GM21447 (cell line): ENCODE results near the gene PTPRN2.

Experiments used
- ATAC-seq: cut with Tn5 transposase; IDR thresholded peaks from one replicate; pipeline ENCODE4 v1.9.1; 2021; ENCODE audit not compliant: unreplicated experiment

Gene PTPRN2

DNA sequence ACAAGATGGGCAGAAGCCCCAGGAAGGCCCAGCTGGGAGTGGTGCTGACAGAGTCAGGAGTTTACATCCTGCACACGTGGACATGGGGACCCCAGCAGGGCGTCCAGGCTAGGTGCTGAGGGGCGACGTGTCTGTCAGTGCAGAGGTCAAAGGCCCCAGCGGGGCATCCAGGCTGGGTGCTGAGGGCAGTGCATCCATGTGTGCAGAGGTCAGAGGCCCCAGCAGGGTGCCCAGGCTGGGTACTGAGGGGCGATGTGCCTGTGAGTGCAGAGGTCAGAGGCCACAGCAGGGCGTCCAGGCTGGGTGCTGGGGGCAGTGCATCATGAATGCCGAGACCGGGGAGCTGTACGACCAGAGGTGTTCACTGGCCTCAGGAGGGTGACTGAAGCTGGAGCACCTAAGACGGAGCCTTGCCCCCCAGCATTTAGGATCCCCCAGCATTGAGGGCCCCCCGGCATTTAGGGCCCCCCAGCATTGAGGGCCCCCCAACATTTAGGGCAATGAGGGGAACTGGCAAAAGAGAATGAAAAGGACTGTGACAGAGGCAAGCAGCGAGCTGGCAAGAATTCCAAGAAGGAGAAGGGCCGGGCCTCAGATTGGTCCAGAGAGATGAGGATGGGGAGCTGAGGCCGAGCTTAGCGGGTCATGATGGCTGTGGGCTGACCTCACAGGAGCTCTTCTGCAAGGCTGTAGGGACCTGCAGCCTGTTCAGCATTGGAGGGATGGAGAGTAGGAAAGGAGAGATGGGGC, 474.9 kb downstream of the PTPRN2 start:
- no peak for ATAC-seq

- ATAC-seq, result no peak
These were observed 475.6 kb downstream of the PTPRN2 start for GRCh38 chr7:158111906-158112570.

- no peak for ATAC-seq
These were observed 476.4 kb downstream of the PTPRN2 start for GRCh38 chr7:158111049-158111751.

GRCh38 chr7:158110661-158111048, 477.0 kb downstream of the PTPRN2 start:
- no peak for ATAC-seq

DNA sequence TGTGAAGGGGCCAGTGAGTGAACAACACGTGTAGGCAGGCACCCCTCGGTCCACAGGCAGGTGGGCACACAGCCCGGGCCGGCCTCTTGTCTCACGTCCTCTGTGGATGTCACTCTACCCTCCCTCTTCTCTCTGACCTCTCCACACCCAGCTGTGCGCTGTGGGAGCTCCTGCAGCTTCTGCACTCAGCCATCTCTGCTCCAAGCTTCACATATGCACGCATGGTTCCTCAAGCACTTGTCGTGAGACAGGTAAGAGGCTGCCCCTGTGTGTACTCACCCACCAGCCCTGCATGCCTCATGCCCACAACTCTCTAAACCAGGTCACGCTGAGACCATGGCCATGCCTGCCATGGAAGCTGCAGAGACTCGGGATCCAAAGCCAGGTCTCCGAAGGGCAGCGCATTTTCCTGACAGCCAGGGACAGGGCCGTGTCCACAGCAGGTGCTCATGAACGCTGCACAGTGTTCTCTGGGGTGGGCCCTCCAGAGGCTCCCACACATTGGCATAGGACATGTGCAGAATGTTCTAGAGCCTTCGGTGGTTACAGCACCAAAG, 477.5 kb downstream of the PTPRN2 start:
- no peak for ATAC-seq

- ATAC-seq, result no peak
These were observed 478.1 kb downstream of the PTPRN2 start for GRCh38 chr7:158109364-158110033.

DNA sequence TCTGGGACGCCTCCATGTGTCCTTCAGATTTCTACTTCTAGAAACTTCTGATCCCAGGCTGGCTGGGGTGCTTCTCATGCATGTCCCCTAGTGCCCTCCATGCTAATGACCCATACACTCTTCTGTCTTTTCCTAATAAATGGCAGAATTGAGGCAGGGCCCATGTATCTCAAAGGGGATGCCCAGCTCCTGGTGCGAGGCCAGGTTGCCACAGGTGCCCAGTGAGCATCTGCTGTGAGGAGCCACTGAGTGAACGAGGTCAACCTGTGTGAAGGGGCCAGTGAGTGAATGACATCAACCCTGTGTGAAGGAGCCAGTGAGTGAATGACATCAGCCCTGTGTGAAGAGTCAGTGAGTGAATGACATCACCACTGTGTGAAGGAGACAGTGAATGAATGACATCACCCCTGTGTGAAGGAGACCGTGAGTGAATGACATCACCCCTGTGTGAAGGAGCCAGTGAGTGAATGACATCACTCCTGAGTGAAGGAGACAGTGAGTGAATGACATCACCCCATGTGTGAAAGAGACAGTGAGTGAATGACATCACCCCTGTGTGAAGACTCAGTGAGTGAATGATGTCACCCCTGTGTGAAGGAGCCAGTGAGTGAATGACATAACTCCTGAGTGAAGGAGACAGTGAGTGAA, 478.9 kb downstream of the PTPRN2 start:
- ATAC-seq, result no peak

DNA sequence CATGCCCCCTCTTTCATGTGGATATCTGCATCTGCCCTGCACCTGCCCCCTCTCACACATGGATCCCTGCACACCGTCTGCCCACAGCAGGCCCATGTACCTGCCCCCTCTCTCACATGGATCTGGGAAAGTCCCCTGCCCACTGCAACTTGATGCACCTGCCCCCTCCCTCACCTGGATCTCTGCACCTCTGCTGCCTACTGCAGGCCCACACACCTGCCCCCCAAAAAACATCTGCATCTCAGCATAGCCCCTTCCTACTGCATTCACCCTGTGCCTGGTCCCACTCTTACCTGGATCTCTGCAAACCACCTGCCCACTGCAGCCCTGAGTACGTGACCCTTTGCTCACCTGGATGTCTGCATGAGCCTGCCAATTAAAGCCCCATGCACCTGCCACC, 479.8 kb downstream of the PTPRN2 start:
- no peak for ATAC-seq

- no peak for ATAC-seq
These were observed 481.4 kb downstream of the PTPRN2 start for GRCh38 chr7:158106272-158106671.

DNA sequence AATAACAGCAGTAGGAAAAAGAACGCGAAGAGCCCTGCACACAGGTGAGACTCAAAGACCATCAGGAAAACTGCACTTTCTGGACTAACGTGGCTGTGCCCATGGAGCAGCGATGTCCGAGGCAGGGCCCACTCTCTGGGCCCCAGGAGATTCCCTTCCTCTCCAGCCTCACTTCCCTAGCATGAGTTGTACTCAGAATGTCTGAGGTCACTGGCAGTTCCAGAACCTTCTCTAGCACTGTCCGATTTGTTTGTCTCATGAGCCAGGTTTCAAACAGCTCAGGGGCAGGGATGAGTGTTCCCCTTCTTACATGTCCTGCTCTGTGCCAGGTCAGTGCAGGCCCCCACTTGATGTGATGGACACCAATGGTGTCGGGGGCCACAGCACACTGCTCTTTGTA, 484.2 kb downstream of the PTPRN2 start:
- ATAC-seq, result no peak

DNA sequence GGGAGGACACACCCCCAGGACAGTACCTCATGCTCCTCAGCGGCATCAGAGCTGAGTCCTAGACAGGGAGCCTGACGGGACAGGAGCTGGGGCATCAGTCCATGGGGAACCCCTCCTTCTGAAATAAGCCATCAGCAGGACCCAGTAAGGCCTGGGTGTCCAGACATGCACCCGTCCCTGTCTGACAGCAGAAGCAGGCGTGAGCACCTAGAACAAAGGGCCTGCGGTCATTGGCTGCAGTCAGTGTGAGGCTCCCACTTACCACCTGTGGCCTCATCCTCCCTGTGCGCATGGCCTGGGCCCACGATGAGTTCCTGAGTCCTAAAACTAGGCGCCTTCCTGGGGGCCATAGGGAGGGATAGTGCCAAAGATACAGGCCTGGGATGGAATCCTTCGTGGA, 484.7 kb downstream of the PTPRN2 start:
- ATAC-seq, result no peak

DNA sequence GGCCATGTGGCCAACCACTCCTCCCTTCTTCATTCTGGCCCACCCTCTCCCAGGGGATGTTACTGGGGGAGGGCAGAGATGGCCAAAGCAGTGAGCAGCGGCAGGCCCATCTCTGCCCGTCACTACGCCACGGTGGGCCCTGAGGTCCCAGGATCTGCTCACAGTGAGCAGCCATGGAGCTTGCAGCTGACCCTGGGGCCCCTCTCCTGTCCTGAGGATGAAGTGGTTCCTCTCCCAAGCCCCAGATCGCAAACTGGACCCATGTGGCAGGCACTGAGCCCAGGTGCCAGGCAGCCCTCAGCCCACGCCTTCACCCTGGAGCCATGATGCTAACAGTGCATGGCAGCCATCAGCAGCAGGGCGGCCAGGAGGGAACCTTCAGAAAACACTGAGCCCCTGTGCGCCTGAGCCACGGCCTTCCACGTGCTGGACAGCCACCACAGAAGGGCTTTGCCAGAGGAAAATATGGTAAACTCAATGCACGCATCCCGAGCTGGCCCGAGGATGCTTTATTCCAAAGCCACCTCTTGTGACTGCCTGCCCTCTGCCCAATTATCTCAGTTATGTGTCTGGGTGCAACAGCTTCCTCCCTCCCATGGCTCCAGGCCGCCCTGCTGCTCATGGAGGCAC, 485.7 kb downstream of the PTPRN2 start:
- no peak for ATAC-seq

DNA sequence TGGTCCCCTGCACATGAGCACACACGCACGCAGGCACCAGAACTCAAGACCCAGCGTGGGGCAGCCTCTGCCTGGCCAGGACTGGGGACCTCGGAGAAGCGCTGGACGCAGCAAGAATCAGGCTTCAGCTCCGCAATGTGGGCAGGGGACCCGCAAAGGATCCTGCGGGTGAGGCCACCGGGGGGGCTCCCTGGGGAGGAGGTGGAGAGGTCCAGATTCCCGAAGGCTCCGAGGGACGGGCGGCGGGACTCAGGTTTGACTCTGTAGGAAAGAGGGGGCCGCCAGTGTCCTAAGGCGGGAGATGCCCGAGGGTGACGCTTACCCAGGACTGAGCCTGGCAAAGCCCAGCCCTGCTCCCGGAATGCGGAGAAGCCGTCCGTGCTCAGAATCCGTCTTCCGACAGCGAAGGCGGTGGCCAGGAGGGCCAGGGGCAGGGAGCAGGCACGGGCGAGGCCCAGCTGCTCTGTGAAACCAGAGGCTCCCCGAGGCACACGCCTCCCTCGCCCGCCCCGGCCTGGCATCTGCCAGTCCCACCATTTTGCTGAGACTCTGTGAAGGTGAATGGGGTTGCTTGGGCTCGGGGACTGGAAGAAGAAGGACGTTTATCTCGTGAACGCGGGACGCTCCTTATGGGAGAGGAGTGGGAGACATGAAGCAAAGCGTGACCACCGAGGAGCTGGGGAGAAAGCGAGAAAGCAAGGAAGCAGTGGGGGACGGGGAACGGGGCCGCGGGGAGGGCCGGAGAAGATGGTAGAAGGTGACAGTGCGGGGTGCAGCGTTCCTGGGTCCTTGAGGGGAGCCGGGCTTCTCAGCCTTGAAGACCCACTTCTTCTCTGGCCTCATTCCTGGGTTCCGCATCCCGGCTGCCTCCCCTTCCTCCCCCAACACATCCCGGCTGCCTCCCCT, 489.2 kb downstream of the PTPRN2 start:
- ATAC-seq, result no peak

- ATAC-seq, result no peak
These were observed 490.0 kb downstream of the PTPRN2 start for GRCh38 chr7:158097453-158098124.

DNA sequence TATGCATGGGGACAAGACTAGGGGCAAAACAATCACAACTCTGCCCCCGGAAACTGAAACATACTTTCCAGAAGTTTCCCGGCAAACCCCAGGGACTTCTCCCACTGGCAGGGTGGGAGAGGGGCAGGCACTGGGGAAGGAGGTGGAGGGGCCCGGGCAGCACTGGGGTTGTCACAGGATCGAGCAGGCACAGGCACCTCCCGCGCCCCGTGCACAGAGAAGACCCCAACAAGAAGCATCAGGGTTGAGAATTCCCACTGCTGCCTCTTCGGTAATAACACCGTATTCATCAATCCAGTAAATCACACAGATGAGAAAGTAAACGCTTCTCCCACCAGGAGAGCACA, 490.5 kb downstream of the PTPRN2 start:
- no peak for ATAC-seq

- ATAC-seq, result no peak
These were observed 491.0 kb downstream of the PTPRN2 start for GRCh38 chr7:158096582-158096981.

DNA sequence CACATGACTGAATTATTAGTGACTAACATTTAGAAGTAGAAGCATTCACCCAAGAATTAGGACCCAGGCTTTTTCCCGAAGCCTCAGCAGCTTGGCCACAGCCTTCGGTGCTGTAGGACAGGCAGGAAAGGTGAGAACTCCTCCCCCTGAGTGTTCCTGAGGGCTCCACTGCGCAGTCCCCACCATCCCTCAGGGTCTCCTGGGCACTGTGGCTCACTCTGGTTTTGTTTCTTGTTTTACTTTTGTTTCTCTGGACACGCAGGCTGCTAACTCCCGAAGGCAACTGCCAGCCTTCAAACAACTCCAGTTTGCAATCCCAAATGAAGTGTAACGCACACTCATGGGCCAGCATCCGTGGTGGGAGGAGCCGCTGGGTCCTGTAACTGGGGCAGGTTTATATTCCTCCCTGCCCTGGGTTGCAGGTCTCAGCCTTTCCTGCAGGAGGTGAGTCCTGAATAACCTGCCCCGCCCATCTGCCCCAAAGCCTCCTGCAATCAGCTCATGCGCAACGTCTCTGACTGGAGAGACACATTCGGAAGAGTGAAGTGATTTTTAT, 492.9 kb downstream of the PTPRN2 start:
- no peak for ATAC-seq

- ATAC-seq, result no peak
These were observed 493.6 kb downstream of the PTPRN2 start for GRCh38 chr7:158094046-158094445.
